ENCODE results near the gene CTU2.

GRCh38 chr16:88726408-88726749 is 20.1 kb downstream of the CTU2 start:
- TF ChIP-seq CTCF (IDR thresholded peaks at IDR 0.05), result no peak
- TF ChIP-seq POLR2A (IDR thresholded peaks at IDR 0.05), result no peak
